ENCODE data around the gene ATP1A3. TPM values are rescaled to one million over a fixed set of nuclear protein-coding genes. Genes with fewer than 3 reads are reported as not detected.
A peak's percentile ranks its signal among the peaks of the same experiment; 100 is the strongest.

The ATP1A3 gene
- total and polyA plus RNA-seq, 4 experiments from 2014 or later, result 0.89 to 3.5 (median 1.8) TPM

- H3K36me3 Mint-ChIP-seq, result peaks cover 0 to 4% of the 10 kb centered on the region in 2 donors
- intact Hi-C loops (cut with micrococcal nuclease), result no loop called here
- Histone ChIP-seq H3K36me3 (ENCODE audit: insufficient read depth, low read length) (no peaks in the 10 kb centered on the region), H3K27me3 (ENCODE audit: insufficient read depth, low read length) (peaks cover 3% of the 10 kb centered on the region), H3K9me3 (ENCODE audit: control insufficient read depth in 1 of 2, low read length in 2 of 2) (no peaks in the 10 kb centered on the region), H3K4me1 (ENCODE audit: insufficient read depth, low read length) (peaks cover 3% of the 10 kb centered on the region), H3K4me3 (ENCODE audit: low read length in 2 of 2) (no peak overlapping the region), H3K27ac (ENCODE audit: low read depth, low read length) (no peak overlapping the region)
- no peaks in the 10 kb centered on the region for H3K9me3 Mint-ChIP-seq
- peaks cover 5 to 10% (median 6%) of the 10 kb centered on the region in 4 donors for H3K4me1 Mint-ChIP-seq
- no peak overlapping the region for H3K4me3 Mint-ChIP-seq
- H3K27ac Mint-ChIP-seq, result no peak overlapping the region
- CTCF ChIA-PET (ENCODE audit: partially characterized antibody), result interaction anchor here (1.1 kb wide), 1 partner anchor 9 kb away, joined by 3 read pairs; no protein-coding TSS in a partner anchor
- POLR2A ChIA-PET (ENCODE audit: partially characterized antibody), result interaction anchor here (1.6 to 3.3 kb wide), 2 partner anchors 9 to 12 kb away, joined by 4 to 16 read pairs; no protein-coding TSS in a partner anchor
- DNase-seq, result peak in 1 of 5 donors; percentile 19
- H3K27me3 Mint-ChIP-seq, result peaks cover 0 to 2% of the 10 kb centered on the region in 2 donors
Observed at GRCh38 chr19:41920882-41921576, 73.0 kb downstream of the ATP1A3 start.

DNA sequence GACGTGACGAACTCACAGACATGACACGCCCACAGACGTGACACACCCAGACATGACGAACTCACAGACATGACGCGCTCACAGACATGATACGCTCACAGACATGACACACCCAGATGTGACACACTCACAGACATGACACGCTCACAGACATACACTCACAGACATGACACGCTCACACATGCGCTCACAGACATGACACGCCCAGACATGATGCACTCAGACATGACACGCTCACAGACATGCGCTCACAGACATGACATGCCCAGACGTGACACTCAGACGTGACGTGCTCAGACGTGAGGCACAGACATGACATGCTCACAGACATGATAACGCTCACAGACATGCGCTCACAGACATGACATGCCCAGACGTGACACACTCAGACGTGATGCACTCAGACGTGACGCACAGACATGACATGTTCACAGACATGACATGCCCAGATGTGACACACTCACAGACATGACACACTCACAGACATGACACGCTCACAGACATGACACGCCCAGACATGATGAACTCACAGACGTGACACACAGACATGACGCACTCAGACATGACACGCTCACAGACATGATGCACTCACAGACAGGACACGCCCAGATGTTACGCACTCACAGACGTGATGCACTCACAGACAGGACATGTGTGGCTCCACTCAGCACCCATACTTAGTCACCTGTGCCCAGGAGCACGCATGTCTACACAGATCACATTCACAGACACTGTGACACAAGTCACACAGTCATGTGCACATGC is 73.9 kb downstream of the ATP1A3 start:
- ChIA-PET POLR2A (ENCODE audit: partially characterized antibody) (interaction anchor here (0.9 to 1.4 kb wide), 3 partner anchors 9 to 32 kb away, joined by 3 to 4 read pairs (median 3); no protein-coding TSS in a partner anchor), CTCF (ENCODE audit: partially characterized antibody) (no interaction called here)
- no peaks in the 10 kb centered on the region for H3K9me3 Mint-ChIP-seq
- no peak overlapping the region for H3K27ac Mint-ChIP-seq
- Histone ChIP-seq H3K9me3 (ENCODE audit: control insufficient read depth in 1 of 2, low read length in 2 of 2) (no peaks in the 10 kb centered on the region), H3K27me3 (ENCODE audit: insufficient read depth, low read length) (peaks cover 12% of the 10 kb centered on the region), H3K27ac (ENCODE audit: low read depth, low read length) (no peak overlapping the region), H3K36me3 (ENCODE audit: insufficient read depth, low read length) (no peaks in the 10 kb centered on the region), H3K4me1 (ENCODE audit: insufficient read depth, low read length) (peaks cover 12% of the 10 kb centered on the region), H3K4me3 (ENCODE audit: low read length in 2 of 2) (no peak overlapping the region)
- peaks cover 0 to 2% of the 10 kb centered on the region in 2 donors for H3K27me3 Mint-ChIP-seq
- intact Hi-C loops (cut with micrococcal nuclease), result no loop called here
- H3K4me3 Mint-ChIP-seq, result no peak overlapping the region
- peaks cover 0 to 4% of the 10 kb centered on the region in 2 donors for H3K36me3 Mint-ChIP-seq
- DNase-seq, result peak in 1 of 5 donors; percentile 46
- peaks cover 5 to 10% (median 6%) of the 10 kb centered on the region in 4 donors for H3K4me1 Mint-ChIP-seq

GRCh38 chr19:41918653-41919244 is 75.3 kb downstream of the ATP1A3 start:
- Mint-ChIP-seq H3K36me3 (peaks cover 0 to 4% of the 10 kb centered on the region in 2 donors), H3K27ac (no peak overlapping the region), H3K9me3 (no peaks in the 10 kb centered on the region), H3K4me1 (peaks cover 9 to 13% (median 11%) of the 10 kb centered on the region in 4 donors), H3K27me3 (peaks cover 5 to 6% of the 10 kb centered on the region in 2 donors), H3K4me3 (no peak overlapping the region)
- ChIA-PET POLR2A (ENCODE audit: partially characterized antibody) (interaction anchor here (0.9 to 1.4 kb wide), 3 partner anchors 7 to 58 kb away, joined by 3 to 4 read pairs (median 4); partner anchors contain the start of gene RPS19), CTCF (ENCODE audit: partially characterized antibody) (interaction anchor here (1.0 kb wide), 1 partner anchor 32 kb away, joined by 3 read pairs; no protein-coding TSS in a partner anchor)
- Histone ChIP-seq H3K4me1 (ENCODE audit: insufficient read depth, low read length) (peaks cover 24% of the 10 kb centered on the region), H3K9me3 (ENCODE audit: control insufficient read depth in 1 of 2, low read length in 2 of 2) (no peaks in the 10 kb centered on the region), H3K36me3 (ENCODE audit: insufficient read depth, low read length) (no peaks in the 10 kb centered on the region), H3K27ac (ENCODE audit: low read depth, low read length) (no peak overlapping the region), H3K27me3 (ENCODE audit: insufficient read depth, low read length) (peaks cover 21% of the 10 kb centered on the region), H3K4me3 (ENCODE audit: low read length in 2 of 2) (no peak overlapping the region)
- DNase-seq, result peak in 1 of 5 donors; percentile 14
- intact Hi-C loops (cut with micrococcal nuclease), result no loop called here

- Mint-ChIP-seq H3K4me1 (peaks cover 5 to 18% (median 10%) of the 10 kb centered on the region in 4 donors), H3K36me3 (peaks cover 0 to under 1% of the 10 kb centered on the region in 2 donors), H3K4me3 (no peak overlapping the region), H3K27ac (no peak overlapping the region), H3K27me3 (peaks cover 8% of the 10 kb centered on the region in 2 donors), H3K9me3 (no peaks in the 10 kb centered on the region)
- peaks cover 23% of the 10 kb centered on the region for H3K27me3 ChIP-seq (ENCODE audit: insufficient read depth, low read length)
- H3K4me3 ChIP-seq (ENCODE audit: low read length in 2 of 2), result no peak overlapping the region
- no peaks in the 10 kb centered on the region for H3K9me3 ChIP-seq (ENCODE audit: control insufficient read depth in 1 of 2, low read length in 2 of 2)
- intact Hi-C loops (cut with micrococcal nuclease), result no loop called here
- H3K27ac ChIP-seq (ENCODE audit: low read depth, low read length), result no peak overlapping the region
- ChIA-PET CTCF (ENCODE audit: partially characterized antibody) (no interaction called here), POLR2A (ENCODE audit: partially characterized antibody) (interaction anchor here (1.0 kb wide), 1 partner anchor 30 kb away, joined by 3 read pairs; no protein-coding TSS in a partner anchor)
- H3K4me1 ChIP-seq (ENCODE audit: insufficient read depth, low read length), result peaks cover 30% of the 10 kb centered on the region
- DNase-seq, result no peak
- H3K36me3 ChIP-seq (ENCODE audit: insufficient read depth, low read length), result no peaks in the 10 kb centered on the region
Observed at GRCh38 chr19:41918095-41918494, 75.9 kb downstream of the ATP1A3 start.

DNA sequence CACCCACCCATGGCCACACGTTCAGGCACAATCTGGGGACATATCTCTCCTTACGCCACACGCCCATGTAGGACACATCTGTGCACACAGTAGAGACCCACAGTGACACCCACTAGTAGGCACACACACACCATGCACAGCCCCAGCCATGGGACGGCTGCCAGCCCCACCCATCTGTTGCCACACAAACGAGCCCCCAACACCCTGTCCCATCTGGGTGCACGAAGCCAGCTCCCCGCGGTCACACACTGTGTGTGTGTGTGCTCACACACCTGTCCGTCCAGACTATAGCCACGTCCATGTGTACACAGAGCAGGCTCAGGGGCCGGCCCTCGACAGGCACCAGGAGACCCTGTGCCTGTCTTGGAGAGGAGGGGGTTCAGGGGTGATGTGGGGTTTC is 76.4 kb downstream of the ATP1A3 start:
- Histone ChIP-seq H3K36me3 (ENCODE audit: insufficient read depth, low read length) (no peaks in the 10 kb centered on the region), H3K27me3 (ENCODE audit: insufficient read depth, low read length) (peaks cover 23% of the 10 kb centered on the region), H3K27ac (ENCODE audit: low read depth, low read length) (no peak overlapping the region), H3K9me3 (ENCODE audit: control insufficient read depth in 1 of 2, low read length in 2 of 2) (no peaks in the 10 kb centered on the region), H3K4me1 (ENCODE audit: insufficient read depth, low read length) (peaks cover 30% of the 10 kb centered on the region), H3K4me3 (ENCODE audit: low read length in 2 of 2) (no peak overlapping the region)
- ChIA-PET CTCF (ENCODE audit: partially characterized antibody) (no interaction called here), POLR2A (ENCODE audit: partially characterized antibody) (interaction anchor here (1.0 kb wide), 1 partner anchor 30 kb away, joined by 3 read pairs; no protein-coding TSS in a partner anchor)
- peaks cover 7 to 8% of the 10 kb centered on the region in 2 donors for H3K27me3 Mint-ChIP-seq
- no peaks in the 10 kb centered on the region for H3K9me3 Mint-ChIP-seq
- no peak overlapping the region for H3K27ac Mint-ChIP-seq
- DNase-seq, result peak in 1 of 5 donors; percentile 37
- H3K4me3 Mint-ChIP-seq, result no peak overlapping the region
- H3K4me1 Mint-ChIP-seq, result peaks cover 4 to 22% (median 9%) of the 10 kb centered on the region in 4 donors
- intact Hi-C loops (cut with micrococcal nuclease), result no loop called here
- H3K36me3 Mint-ChIP-seq, result no peaks in the 10 kb centered on the region
